NT2/D1 (cell line): Measurements from ENCODE around the gene CYP21A2.

Source experiments
- SUZ12 ChIP-seq: IDR thresholded peaks from 2 replicates; pipeline ENCODE4 v1.6.1; 2011; ENCODE audit not compliant: insufficient read length, insufficient read depth; ENCODE audit errors: extremely low read depth
- YY1 ChIP-seq: IDR thresholded peaks from 2 replicates; pipeline ENCODE4 v1.6.1; 2011; ENCODE audit not compliant: insufficient read length, insufficient read depth

DNA sequence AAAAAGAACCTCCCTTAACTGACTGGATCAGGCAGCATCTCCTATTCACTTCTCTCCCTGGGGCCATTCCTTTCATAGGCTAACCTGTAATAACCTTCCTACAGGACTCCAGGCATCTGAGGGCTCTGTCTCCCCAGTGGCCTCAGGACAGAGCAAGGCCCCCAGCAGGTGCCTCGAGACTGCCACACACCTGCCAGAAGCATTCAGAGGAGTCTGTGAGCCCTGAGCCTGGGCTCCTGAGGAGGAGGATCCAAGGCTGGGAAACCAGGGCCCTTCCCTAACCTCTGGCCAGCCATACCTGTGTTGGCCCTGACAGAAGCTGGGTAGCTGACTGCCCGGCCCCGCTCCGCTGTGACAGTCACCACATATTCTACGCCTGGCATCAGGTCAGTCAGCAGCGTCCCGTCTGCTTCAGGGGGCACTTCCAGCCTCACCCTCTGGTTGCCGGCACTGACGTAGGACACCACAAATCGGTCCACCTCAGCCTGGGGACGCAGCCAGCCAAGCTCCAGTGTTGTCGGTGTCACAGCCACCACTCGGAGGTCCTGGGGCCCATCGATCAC is 50.4 kb downstream of the CYP21A2 start:
- TF ChIP-seq SUZ12 (no peak), YY1 (no peak)
